ENCODE results near the gene CLCN5.

DNA sequence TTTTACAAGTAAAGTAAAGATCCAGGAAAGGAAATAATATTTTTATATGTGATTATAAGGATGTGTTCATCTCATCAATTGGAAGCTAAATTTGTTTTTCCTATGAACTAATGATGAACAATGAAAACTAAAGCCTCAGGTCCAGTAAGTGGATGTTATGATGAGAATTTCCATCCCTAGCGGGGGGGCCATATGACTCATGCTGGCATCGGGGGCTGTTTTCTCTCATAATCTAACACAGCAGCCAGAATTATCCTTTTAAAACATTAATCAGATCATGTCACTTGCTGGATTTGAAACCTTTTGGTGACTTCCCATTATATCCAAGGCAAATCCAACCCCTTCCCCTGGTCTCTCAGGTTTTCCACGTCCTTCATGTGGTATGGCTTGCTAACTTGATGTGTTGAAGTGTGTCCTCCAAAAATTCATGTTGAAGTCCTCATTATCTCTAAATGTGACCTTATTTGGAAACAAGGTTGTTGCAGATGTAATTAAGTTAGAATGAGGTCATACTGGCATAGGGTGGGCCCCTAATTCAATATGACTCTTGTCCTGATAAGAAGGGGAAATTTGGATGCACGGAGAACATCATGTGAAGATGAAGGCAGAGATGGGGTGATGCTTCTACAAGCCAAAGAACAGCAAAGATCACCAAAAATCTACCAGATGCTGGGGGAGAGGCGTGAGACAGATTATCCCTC lies 181.6 kb downstream of the CLCN5 start:
- TF ChIP-seq POLR2AphosphoS5 (IDR thresholded peaks at IDR 0.05; ENCODE audit: insufficient read depth in 1 of 2, low read depth in 1 of 2) (no peak), POLR2A (IDR thresholded peaks at IDR 0.05) (no peak)
- TF ChIP-seq, protein P1, sequence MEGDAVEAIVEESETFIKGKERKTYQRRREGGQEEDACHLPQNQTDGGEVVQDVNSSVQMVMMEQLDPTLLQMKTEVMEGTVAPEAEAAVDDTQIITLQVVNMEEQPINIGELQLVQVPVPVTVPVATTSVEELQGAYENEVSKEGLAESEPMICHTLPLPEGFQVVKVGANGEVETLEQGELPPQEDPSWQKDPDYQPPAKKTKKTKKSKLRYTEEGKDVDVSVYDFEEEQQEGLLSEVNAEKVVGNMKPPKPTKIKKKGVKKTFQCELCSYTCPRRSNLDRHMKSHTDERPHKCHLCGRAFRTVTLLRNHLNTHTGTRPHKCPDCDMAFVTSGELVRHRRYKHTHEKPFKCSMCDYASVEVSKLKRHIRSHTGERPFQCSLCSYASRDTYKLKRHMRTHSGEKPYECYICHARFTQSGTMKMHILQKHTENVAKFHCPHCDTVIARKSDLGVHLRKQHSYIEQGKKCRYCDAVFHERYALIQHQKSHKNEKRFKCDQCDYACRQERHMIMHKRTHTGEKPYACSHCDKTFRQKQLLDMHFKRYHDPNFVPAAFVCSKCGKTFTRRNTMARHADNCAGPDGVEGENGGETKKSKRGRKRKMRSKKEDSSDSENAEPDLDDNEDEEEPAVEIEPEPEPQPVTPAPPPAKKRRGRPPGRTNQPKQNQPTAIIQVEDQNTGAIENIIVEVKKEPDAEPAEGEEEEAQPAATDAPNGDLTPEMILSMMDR (IDR thresholded peaks at IDR 0.05) = no peak
